ENCODE measurements around the gene GAS2L2. TPM values are rescaled to one million over a fixed set of nuclear protein-coding genes. Genes with fewer than 3 reads are reported as not detected.

GAS2L2 gene
- total RNA-seq, 2 experiments from 2014 or later = not detected

- CTCF ChIA-PET = interaction anchor here (0.8 to 6.7 kb wide), 6 partner anchors 12 to 233 kb away, joined by 3 to 31 read pairs (median 4); partner anchors contain the start of gene TAF15
- H3K4me3 Mint-ChIP-seq = no peak overlapping the region
- no peak for DNase-seq
- no peak overlapping the region for H3K27ac Mint-ChIP-seq
- ATAC-seq = no peak
- H3K4me1 Mint-ChIP-seq = no peaks in the 10 kb centered on the region
- H3K36me3 Mint-ChIP-seq = no peaks in the 10 kb centered on the region
- H3K9me3 Mint-ChIP-seq (ENCODE audit: low read depth) = no peaks in the 10 kb centered on the region
- peaks cover 46% of the 10 kb centered on the region for H3K27me3 Mint-ChIP-seq
Observed at GRCh38 chr17:35788477-35789368, 35.7 kb upstream of the GAS2L2 start.

GRCh38 chr17:35786941-35787432 lies 33.9 kb upstream of the GAS2L2 start:
- no peak for ATAC-seq
- CTCF ChIA-PET = interaction anchor here (1.6 to 6.7 kb wide), 2 partner anchors 8 to 23 kb away, joined by 4 to 31 read pairs; partner anchors contain the start of gene MMP28
- DNase-seq = no peak
- Mint-ChIP-seq H3K9me3 (ENCODE audit: low read depth) (no peaks in the 10 kb centered on the region), H3K36me3 (no peaks in the 10 kb centered on the region), H3K27me3 (peaks cover 40% of the 10 kb centered on the region), H3K4me3 (no peak overlapping the region), H3K27ac (no peak overlapping the region), H3K4me1 (no peaks in the 10 kb centered on the region)

GRCh38 chr17:35784895-35785294 lies 31.9 kb upstream of the GAS2L2 start:
- H3K36me3 Mint-ChIP-seq = no peaks in the 10 kb centered on the region
- H3K4me1 Mint-ChIP-seq = no peaks in the 10 kb centered on the region
- H3K9me3 Mint-ChIP-seq (ENCODE audit: low read depth) = no peaks in the 10 kb centered on the region
- DNase-seq (no peak), ATAC-seq (no peak)
- no peak overlapping the region for H3K27ac Mint-ChIP-seq
- H3K27me3 Mint-ChIP-seq = peaks cover 47% of the 10 kb centered on the region
- no peak overlapping the region for H3K4me3 Mint-ChIP-seq
- CTCF ChIA-PET = interaction anchor here (1.3 to 6.7 kb wide), 2 partner anchors 18 to 21 kb away, joined by 4 to 31 read pairs; no protein-coding TSS in a partner anchor

- Mint-ChIP-seq H3K27me3 (peaks cover 53% of the 10 kb centered on the region), H3K9me3 (ENCODE audit: low read depth) (no peaks in the 10 kb centered on the region), H3K4me1 (no peaks in the 10 kb centered on the region), H3K36me3 (no peaks in the 10 kb centered on the region), H3K4me3 (no peak overlapping the region), H3K27ac (no peak overlapping the region)
- no peak for DNase-seq
- CTCF ChIA-PET = interaction anchor here (2.0 to 5.1 kb wide), 3 partner anchors 10 to 16 kb away, joined by 5 to 36 read pairs (median 15); partner anchors contain the start of gene MMP28
- ATAC-seq = no peak
Observed at GRCh38 chr17:35780950-35781349, 27.9 kb upstream of the GAS2L2 start.

GRCh38 chr17:35778641-35779196 lies 25.7 kb upstream of the GAS2L2 start:
- ATAC-seq (no peak), DNase-seq (no peak)
- Mint-ChIP-seq H3K9me3 (ENCODE audit: low read depth) (no peaks in the 10 kb centered on the region), H3K4me1 (no peaks in the 10 kb centered on the region), H3K4me3 (no peak overlapping the region), H3K36me3 (no peaks in the 10 kb centered on the region), H3K27ac (no peak overlapping the region), H3K27me3 (peaks cover 63% of the 10 kb centered on the region)
- CTCF ChIA-PET = interaction anchor here (0.9 to 5.1 kb wide), 4 partner anchors 12 to 230 kb away, joined by 3 to 36 read pairs (median 4); no protein-coding TSS in a partner anchor

- H3K36me3 Mint-ChIP-seq = no peaks in the 10 kb centered on the region
- no peak for DNase-seq
- H3K27ac Mint-ChIP-seq = no peak overlapping the region
- no peaks in the 10 kb centered on the region for H3K4me1 Mint-ChIP-seq
- CTCF ChIA-PET = interaction anchor here (1.2 kb wide), 2 partner anchors 12 to 33 kb away, joined by 4 to 8 read pairs; partner anchors contain the start of gene TAF15
- H3K27me3 Mint-ChIP-seq = peaks cover 57% of the 10 kb centered on the region
- ATAC-seq = no peak
- H3K9me3 Mint-ChIP-seq (ENCODE audit: low read depth) = no peaks in the 10 kb centered on the region
- H3K4me3 Mint-ChIP-seq = no peak overlapping the region
Observed at GRCh38 chr17:35775583-35775982, 22.5 kb upstream of the GAS2L2 start.

GRCh38 chr17:35775039-35775438 lies 22.0 kb upstream of the GAS2L2 start:
- Mint-ChIP-seq H3K4me1 (no peaks in the 10 kb centered on the region), H3K4me3 (no peak overlapping the region), H3K27ac (no peak overlapping the region), H3K36me3 (no peaks in the 10 kb centered on the region), H3K9me3 (ENCODE audit: low read depth) (no peaks in the 10 kb centered on the region), H3K27me3 (peaks cover 57% of the 10 kb centered on the region)
- CTCF ChIA-PET = interaction anchor here (1.2 kb wide), 2 partner anchors 11 to 33 kb away, joined by 4 to 8 read pairs; partner anchors contain the start of gene TAF15
- DNase-seq (no peak), ATAC-seq (no peak)

GRCh38 chr17:35774499-35774898 lies 21.5 kb upstream of the GAS2L2 start:
- no peak overlapping the region for H3K27ac Mint-ChIP-seq
- H3K4me3 Mint-ChIP-seq = no peak overlapping the region
- peaks cover 54% of the 10 kb centered on the region for H3K27me3 Mint-ChIP-seq
- CTCF ChIA-PET = interaction anchor here (1.2 to 1.8 kb wide), 2 partner anchors 11 kb away, joined by 6 to 8 read pairs; no protein-coding TSS in a partner anchor
- H3K9me3 Mint-ChIP-seq (ENCODE audit: low read depth) = no peaks in the 10 kb centered on the region
- H3K4me1 Mint-ChIP-seq = no peaks in the 10 kb centered on the region
- DNase-seq (no peak), ATAC-seq (no peak)
- H3K36me3 Mint-ChIP-seq = no peaks in the 10 kb centered on the region

GRCh38 chr17:35773679-35774425 lies 20.8 kb upstream of the GAS2L2 start:
- Mint-ChIP-seq H3K27ac (no peak overlapping the region), H3K27me3 (peaks cover 49% of the 10 kb centered on the region), H3K4me1 (no peaks in the 10 kb centered on the region), H3K4me3 (no peak overlapping the region), H3K36me3 (no peaks in the 10 kb centered on the region), H3K9me3 (ENCODE audit: low read depth) (no peaks in the 10 kb centered on the region)
- CTCF ChIA-PET = interaction anchor here (1.8 kb wide), 1 partner anchor 10 kb away, joined by 6 read pairs; no protein-coding TSS in a partner anchor
- DNase-seq (no peak), ATAC-seq (no peak)

- no peak for ATAC-seq
- CTCF ChIA-PET = interaction anchor here (1.8 kb wide), 1 partner anchor 9 kb away, joined by 6 read pairs; no protein-coding TSS in a partner anchor
- DNase-seq = no peak
- no peak overlapping the region for H3K4me3 Mint-ChIP-seq
- H3K27ac Mint-ChIP-seq = no peak overlapping the region
- no peaks in the 10 kb centered on the region for H3K9me3 Mint-ChIP-seq (ENCODE audit: low read depth)
- H3K36me3 Mint-ChIP-seq = no peaks in the 10 kb centered on the region
- no peaks in the 10 kb centered on the region for H3K4me1 Mint-ChIP-seq
- H3K27me3 Mint-ChIP-seq = peaks cover 45% of the 10 kb centered on the region
Observed at GRCh38 chr17:35773129-35773528, 20.1 kb upstream of the GAS2L2 start.

GRCh38 chr17:35769895-35770486 lies 17.0 kb upstream of the GAS2L2 start:
- H3K4me3 Mint-ChIP-seq = no peak overlapping the region

GRCh38 chr17:35768797-35769196 lies 15.8 kb upstream of the GAS2L2 start:
- H3K9me3 Mint-ChIP-seq (ENCODE audit: low read depth) = no peaks in the 10 kb centered on the region
- no peak for ATAC-seq
- CTCF ChIA-PET = interaction anchor here (1.1 to 12.5 kb wide), 3 partner anchors 40 to 456 kb away, joined by 3 to 368 read pairs (median 3); partner anchors contain the start of gene TAF15
- no peak overlapping the region for H3K27ac Mint-ChIP-seq
- no peak for DNase-seq
- H3K27me3 Mint-ChIP-seq = peaks cover 22% of the 10 kb centered on the region
- H3K4me1 Mint-ChIP-seq = peaks cover 12% of the 10 kb centered on the region
- no peaks in the 10 kb centered on the region for H3K36me3 Mint-ChIP-seq
- H3K4me3 Mint-ChIP-seq = no peak overlapping the region

More at GRCh38 chr17:35769895-35770486, 17.0 kb upstream of the GAS2L2 start:
- H3K9me3 Mint-ChIP-seq (ENCODE audit: low read depth) = no peaks in the 10 kb centered on the region
- no peaks in the 10 kb centered on the region for H3K36me3 Mint-ChIP-seq
- no peak overlapping the region for H3K27ac Mint-ChIP-seq
- H3K4me1 Mint-ChIP-seq = peaks cover 5% of the 10 kb centered on the region
- DNase-seq (no peak), ATAC-seq (no peak)
- H3K27me3 Mint-ChIP-seq = peaks cover 26% of the 10 kb centered on the region
- CTCF ChIA-PET = interaction anchor here (2.1 to 12.5 kb wide), 2 partner anchors 12 to 39 kb away, joined by 5 to 368 read pairs; partner anchors contain the start of gene TAF15

Data from activated CD8-positive, alpha-beta memory T cell treated with anti-CD3 and anti-CD28 coated beads, Interleukin-2, amount 10 ng/mL, durations not matched to agents 7 days and 5 days (primary cell).